ENCODE results near the gene KRT81.

- TF ChIP-seq, protein P1, sequence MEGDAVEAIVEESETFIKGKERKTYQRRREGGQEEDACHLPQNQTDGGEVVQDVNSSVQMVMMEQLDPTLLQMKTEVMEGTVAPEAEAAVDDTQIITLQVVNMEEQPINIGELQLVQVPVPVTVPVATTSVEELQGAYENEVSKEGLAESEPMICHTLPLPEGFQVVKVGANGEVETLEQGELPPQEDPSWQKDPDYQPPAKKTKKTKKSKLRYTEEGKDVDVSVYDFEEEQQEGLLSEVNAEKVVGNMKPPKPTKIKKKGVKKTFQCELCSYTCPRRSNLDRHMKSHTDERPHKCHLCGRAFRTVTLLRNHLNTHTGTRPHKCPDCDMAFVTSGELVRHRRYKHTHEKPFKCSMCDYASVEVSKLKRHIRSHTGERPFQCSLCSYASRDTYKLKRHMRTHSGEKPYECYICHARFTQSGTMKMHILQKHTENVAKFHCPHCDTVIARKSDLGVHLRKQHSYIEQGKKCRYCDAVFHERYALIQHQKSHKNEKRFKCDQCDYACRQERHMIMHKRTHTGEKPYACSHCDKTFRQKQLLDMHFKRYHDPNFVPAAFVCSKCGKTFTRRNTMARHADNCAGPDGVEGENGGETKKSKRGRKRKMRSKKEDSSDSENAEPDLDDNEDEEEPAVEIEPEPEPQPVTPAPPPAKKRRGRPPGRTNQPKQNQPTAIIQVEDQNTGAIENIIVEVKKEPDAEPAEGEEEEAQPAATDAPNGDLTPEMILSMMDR (IDR thresholded peaks at IDR 0.05): no peak
- TF ChIP-seq POLR2A (IDR thresholded peaks at IDR 0.05) (no peak), POLR2AphosphoS5 (IDR thresholded peaks at IDR 0.05) (no peak)
Observed at GRCh38 chr12:52319097-52319496, 27.8 kb upstream of the KRT81 start.

Measured in prostate gland (tissue), 2 donors.